LHCN-M2 (cell line): ENCODE measurements around the gene TYW1. TPM values are rescaled to one million over a fixed set of nuclear protein-coding genes. Genes with fewer than 3 reads are reported as not detected.
A peak's percentile ranks its signal among the peaks of the same experiment; 100 is the strongest.
"Not testable (repeated sequence)": the region's sequence is repeated elsewhere in the genome, so short reads cannot be mapped to it uniquely, and the experiment has no call there.

Source experiments
- DNase-seq: peaks from one replicate; pipeline ENCODE4 v3.0.0-alpha.2; 2012; ENCODE audit warnings: low read depth
- polyA plus RNA-seq: library from polyadenylated mRNA; unstranded; fragments of >200 nt; gene quantifications from one replicate; pipeline ENCODE4 v1.2.1, GENCODE V29; 2012; ENCODE audit warnings: missing spikeins
- total RNA-seq: library from RNA; depleted of rRNA; stranded (reverse); fragments of >200 nt; gene quantifications from 2 replicates; pipeline ENCODE4 v1.2.3, GENCODE V29; 2014; rRNA removed

Gene TYW1
- total RNA-seq = 23.2 and 29.9 TPM in 2 replicates
- polyA plus RNA-seq = 8.6 TPM

GRCh38 chr7:66996444-66997191 is at the start of gene TYW1:
Gene TYW1 (plus strand): TSS chr7:66996833. CDS start chr7:66996979, 146 bp downstream.
- peak; percentile 99 for DNase-seq

- DNase-seq = no peak
These were observed 48.0 kb upstream of the TYW1 start for GRCh38 chr7:66948480-66949109.

GRCh38 chr7:66950311-66950710 is 46.3 kb upstream of the TYW1 start:
- peak; percentile 76 for DNase-seq

- peak; percentile 99 for DNase-seq
These were observed 45.9 kb upstream of the TYW1 start for GRCh38 chr7:66950763-66951162.

GRCh38 chr7:66952343-66953043 is 44.1 kb upstream of the TYW1 start:
- peak; percentile 92 for DNase-seq

- DNase-seq = no peak
These were observed 43.6 kb upstream of the TYW1 start for GRCh38 chr7:66953044-66953427.

GRCh38 chr7:66957595-66958290 is 38.9 kb upstream of the TYW1 start:
- DNase-seq = no peak

- no peak for DNase-seq
These were observed 37.9 kb upstream of the TYW1 start for GRCh38 chr7:66958538-66959350.

- no peak for DNase-seq
These were observed 36.4 kb upstream of the TYW1 start for GRCh38 chr7:66960192-66960591.

GRCh38 chr7:66961096-66961495 is 35.5 kb upstream of the TYW1 start:
- DNase-seq = no peak

- peak; percentile 67 for DNase-seq
These were observed 32.2 kb upstream of the TYW1 start for GRCh38 chr7:66964411-66964810.

- DNase-seq = no peak
These were observed 29.6 kb upstream of the TYW1 start for GRCh38 chr7:66967029-66967428.

- not testable (repeated sequence) for DNase-seq
These were observed 27.6 kb upstream of the TYW1 start for GRCh38 chr7:66969001-66969400.

- DNase-seq = no peak
These were observed 26.3 kb upstream of the TYW1 start for GRCh38 chr7:66970310-66970709.

- no peak for DNase-seq
These were observed 21.5 kb upstream of the TYW1 start for GRCh38 chr7:66974986-66975590.

- DNase-seq = not testable (repeated sequence)
These were observed 18.3 kb upstream of the TYW1 start for GRCh38 chr7:66978312-66978711.

- not testable (repeated sequence) for DNase-seq
These were observed 17.6 kb upstream of the TYW1 start for GRCh38 chr7:66979013-66979412.

- not testable (repeated sequence) for DNase-seq
These were observed 16.3 kb upstream of the TYW1 start for GRCh38 chr7:66980336-66980735.

GRCh38 chr7:66989552-66989951 is 7.1 kb upstream of the TYW1 start:
- not testable (repeated sequence) for DNase-seq

- peak; percentile 59 for DNase-seq
These were observed 2.6 kb upstream of the TYW1 start for GRCh38 chr7:66994051-66994450.

GRCh38 chr7:66994691-66995049 is 2.0 kb upstream of the TYW1 start:
- peak; percentile 93 for DNase-seq
